ENCODE data around the gene GAS7. TPM values are rescaled to one million over a fixed set of nuclear protein-coding genes. Genes with fewer than 3 reads are reported as not detected.

The GAS7 gene
- total RNA-seq, 4 donors from 2014 or later, result 242 to 309 (median 264) TPM

DNA sequence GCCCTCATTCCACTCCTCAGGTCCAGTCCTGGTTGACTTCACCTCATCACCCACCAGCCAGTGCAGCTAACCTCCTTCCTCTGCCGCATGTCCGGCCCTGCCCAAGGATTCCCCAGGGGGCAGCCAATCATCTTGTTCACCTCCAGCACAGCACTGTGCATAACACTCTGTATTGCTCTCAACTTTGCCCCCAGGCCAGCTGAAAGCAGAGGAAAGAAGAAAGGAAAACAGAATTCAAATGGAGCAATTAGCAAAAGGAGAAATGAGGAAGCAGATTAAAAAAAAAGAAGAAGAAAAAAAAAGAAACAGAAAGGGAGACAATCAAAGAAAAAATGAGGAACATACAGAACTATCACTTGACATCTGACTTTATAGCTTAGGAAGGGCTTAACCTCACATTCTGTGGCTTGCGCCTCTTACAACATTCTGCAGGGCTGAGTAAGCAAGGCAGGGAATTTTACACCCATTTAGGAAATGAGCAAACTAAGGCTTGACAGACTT, 26.1 kb downstream of the GAS7 start:
- peak overlapping the region in 2 of 4 donors; percentile 0 to 39 for H3K27ac ChIP-seq
- no peak for DNase-seq (ENCODE audit: low spot score in 2 of 2)

GRCh38 chr17:10171581-10171981, 26.8 kb downstream of the GAS7 start:
- H3K4me1 ChIP-seq, result peaks cover 0 to 28% (median 6%) of the 10 kb centered on the region in 4 donors
- DNase-seq (ENCODE audit: low spot score in 2 of 2), result no peak
- H3K27ac ChIP-seq, result peak overlapping the region in 2 of 4 donors; percentile 44 to 74
- 40 to 50% methylated on average over 6 of the region's 6 CpGs for WGBS, 2 donors
- TF ChIP-seq EP300 (IDR thresholded peaks at IDR 0.05) (no peak), POLR2A (IDR thresholded peaks at IDR 0.05) (no peak), CTCF (IDR thresholded peaks at IDR 0.05) (no peak)
- no peak overlapping the region for H3K4me3 ChIP-seq
- H3K9me3 ChIP-seq, result no peaks in the 10 kb centered on the region
- no peaks in the 10 kb centered on the region for H3K36me3 ChIP-seq
- H3K27me3 ChIP-seq, result no peaks in the 10 kb centered on the region

More for the DNA sequence above, 26.1 kb downstream of the GAS7 start:
- Histone ChIP-seq H3K4me1 (peaks cover 0 to 30% (median 6%) of the 10 kb centered on the region in 4 donors), H3K27me3 (no peaks in the 10 kb centered on the region), H3K36me3 (no peaks in the 10 kb centered on the region), H3K4me3 (no peak overlapping the region), H3K9me3 (no peaks in the 10 kb centered on the region)
- TF ChIP-seq CTCF (IDR thresholded peaks at IDR 0.05) (no peak), EP300 (IDR thresholded peaks at IDR 0.05) (peak in 1 of 2 donors; percentile 52)
- WGBS, 2 donors, result 37 to 44% methylated on average over 3 of the region's 3 CpGs

- H3K27me3 ChIP-seq, result no peaks in the 10 kb centered on the region
- TF ChIP-seq CTCF (IDR thresholded peaks at IDR 0.05) (no peak), POLR2A (IDR thresholded peaks at IDR 0.05) (no peak), EP300 (IDR thresholded peaks at IDR 0.05) (no peak)
- H3K9me3 ChIP-seq, result no peaks in the 10 kb centered on the region
- WGBS, 2 donors, result 31 to 49% methylated on average over 8 of the region's 8 CpGs
- peaks cover 0 to 28% (median 6%) of the 10 kb centered on the region in 4 donors for H3K4me1 ChIP-seq
- DNase-seq (ENCODE audit: low spot score in 2 of 2), result peak in 1 of 2 donors; percentile 28
- H3K36me3 ChIP-seq, result no peaks in the 10 kb centered on the region
- H3K27ac ChIP-seq, result peak overlapping the region in 2 of 4 donors; percentile 44 to 74
- H3K4me3 ChIP-seq, result no peak overlapping the region
Observed at GRCh38 chr17:10171122-10171571, 27.3 kb downstream of the GAS7 start.

DNA sequence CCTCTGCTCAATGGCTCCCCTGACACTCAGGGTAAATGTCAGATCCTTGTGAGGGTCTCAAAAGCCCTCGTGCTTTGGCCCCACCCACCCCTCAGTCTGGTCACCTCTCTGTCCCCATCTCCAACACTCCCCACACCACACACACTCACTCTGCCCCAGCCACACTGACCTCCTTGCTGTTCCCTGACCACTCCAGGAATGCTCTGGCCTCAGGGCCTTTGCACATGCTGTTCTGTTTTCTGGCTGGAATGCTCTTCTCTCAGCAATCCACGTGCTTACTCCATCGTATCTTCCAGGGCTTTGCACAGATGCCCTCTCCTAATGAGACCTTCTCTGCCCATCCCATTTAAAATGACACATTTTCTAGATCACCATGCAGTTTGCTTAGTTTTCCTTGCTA, 28.2 kb downstream of the GAS7 start:
- H3K9me3 ChIP-seq, result no peaks in the 10 kb centered on the region
- DNase-seq (ENCODE audit: low spot score in 2 of 2), result no peak
- TF ChIP-seq POLR2A (IDR thresholded peaks at IDR 0.05), result no peak
- TF ChIP-seq EP300 (IDR thresholded peaks at IDR 0.05), result no peak
- TF ChIP-seq CTCF (IDR thresholded peaks at IDR 0.05), result no peak
- 61 to 71% methylated on average over 3 of the region's 3 CpGs for WGBS, 2 donors
- peaks cover 0 to 28% (median 6%) of the 10 kb centered on the region in 4 donors for H3K4me1 ChIP-seq
- H3K36me3 ChIP-seq, result no peaks in the 10 kb centered on the region
- H3K27ac ChIP-seq, result no peak overlapping the region
- no peak overlapping the region for H3K4me3 ChIP-seq
- H3K27me3 ChIP-seq, result no peaks in the 10 kb centered on the region

GRCh38 chr17:10169290-10169689, 29.1 kb downstream of the GAS7 start:
- Histone ChIP-seq H3K4me3 (no peak overlapping the region), H3K27me3 (no peaks in the 10 kb centered on the region), H3K27ac (no peak overlapping the region), H3K36me3 (no peaks in the 10 kb centered on the region), H3K9me3 (no peaks in the 10 kb centered on the region), H3K4me1 (peaks cover 0 to 28% (median 6%) of the 10 kb centered on the region in 4 donors)
- TF ChIP-seq POLR2A (IDR thresholded peaks at IDR 0.05) (no peak), EP300 (IDR thresholded peaks at IDR 0.05) (no peak), CTCF (IDR thresholded peaks at IDR 0.05) (no peak)
- no peak for DNase-seq (ENCODE audit: low spot score in 2 of 2)
- WGBS, 2 donors, result 87 to 90% methylated on average over 4 of the region's 4 CpGs

Data from tibial nerve (tissue), 4 donors.